Measurements from ENCODE around the gene FAM107B. TPM values are rescaled to one million over a fixed set of nuclear protein-coding genes. Genes with fewer than 3 reads are reported as not detected.

The FAM107B gene
- total RNA-seq, 1 experiment from 2014 or later = 41.6 TPM

GRCh38 chr10:14724931-14725330 lies 49.8 kb downstream of the FAM107B start:
- Histone ChIP-seq H3K9ac (ENCODE audit: low read length) (no peak overlapping the region), H3K4me1 (ENCODE audit: control insufficient read depth in 1 of 2, insufficient read depth in 2 of 2, low read length in 2 of 2) (no peaks in the 10 kb centered on the region), H3K79me2 (ENCODE audit: insufficient read depth, low read length) (no peaks in the 10 kb centered on the region), H3K4me3 (replicated peaks in 1 of 2; ENCODE audit: low read depth in 1 of 2, low read length in 2 of 2) (no peak overlapping the region), H3K9me2 (ENCODE audit: insufficient read depth) (no peaks in the 10 kb centered on the region), H3K27me3 (ENCODE audit: insufficient read depth, low read length) (peaks cover 17% of the 10 kb centered on the region; the same call in 1 of the 2 replicates), H3K36me3 (ENCODE audit: control insufficient read depth in 1 of 2, insufficient read depth in 2 of 2, low read length in 2 of 2) (no peaks in the 10 kb centered on the region), H3K9me3 (ENCODE audit: control insufficient read depth in 1 of 2, insufficient read depth in 1 of 2, low read depth in 1 of 2, low read length in 2 of 2) (peaks cover 0 to 4% of the 10 kb centered on the region in 2 experiments; a peak in 1 of 4 replicates), H3K4me2 (ENCODE audit: low read length) (no peak overlapping the region), H3K27ac (ENCODE audit: low read depth, low read length) (no peak overlapping the region), H4K20me1 (ENCODE audit: insufficient read depth) (no peaks in the 10 kb centered on the region), H2AFZ (ENCODE audit: low read depth, low read length, poor library complexity, severe bottlenecking) (no peak overlapping the region)
- ChIA-PET RAD21 (ENCODE audit: low non-redundant PET in 1 of 2, low total read pairs in 2 of 2, uncharacterized antibody in 2 of 2, unreplicated experiment in 2 of 2) (no interaction called here), POLR2A (no interaction called here), CTCF (no interaction called here)
- DNase-seq (ENCODE audit: low read depth, low spot score) = no peak
- TF ChIP-seq SIN3A (IDR thresholded peaks at IDR 0.05; ENCODE audit: low read depth) (no peak), EGR1 (IDR thresholded peaks at IDR 0.05; ENCODE audit: low read depth) (no peak), SRF (IDR thresholded peaks at IDR 0.05; ENCODE audit: low read depth) (no peak), CBX3 (IDR thresholded peaks at IDR 0.05; ENCODE audit: low read depth) (no peak), TCF7L2 (IDR thresholded peaks at IDR 0.05; ENCODE audit: borderline replicate concordance, extremely low read depth, insufficient read depth, insufficient read length) (no peak), ATF3 (IDR thresholded peaks at IDR 0.05) (no peak), POLR2AphosphoS5 (IDR thresholded peaks at IDR 0.05; ENCODE audit: low read depth, low read length) (no peak), CEBPB (IDR thresholded peaks at IDR 0.05; ENCODE audit: low read depth) (no peak), EZH2phosphoT487 (IDR thresholded peaks at IDR 0.05; ENCODE audit: borderline replicate concordance) (no peak), POLR2A (IDR thresholded peaks at IDR 0.05; ENCODE audit: borderline replicate concordance, extremely low read depth, insufficient read depth, insufficient read length) (no peak), ELF1 (IDR thresholded peaks at IDR 0.05; ENCODE audit: borderline replicate concordance, low read depth) (no peak), RAD21 (IDR thresholded peaks at IDR 0.05; ENCODE audit: low read depth) (no peak), ZFX (IDR thresholded peaks at IDR 0.05) (no peak), REST (IDR thresholded peaks at IDR 0.05; ENCODE audit: low read depth) (no peak), MAX (IDR thresholded peaks at IDR 0.05) (no peak), FOSL1 (IDR thresholded peaks at IDR 0.05; ENCODE audit: low read depth) (no peak), CTCF (IDR thresholded peaks at IDR 0.05 in 2 of 3, conservative IDR thresholded peaks at IDR 0.05 in 1 of 3; ENCODE audit: borderline replicate concordance in 1 of 3, insufficient read depth in 1 of 3, low read depth in 2 of 3, low read length in 2 of 3) (no peak), ZNF274 (IDR thresholded peaks at IDR 0.05; ENCODE audit: low read depth, low read length) (no peak), JUND (IDR thresholded peaks at IDR 0.05) (no peak), YY1 (IDR thresholded peaks at IDR 0.05; ENCODE audit: extremely low read depth, insufficient replicate concordance, low read depth, low read length) (no peak)
- no peak for ATAC-seq
- intact Hi-C loops (cut with micrococcal nuclease) = no loop called here
- BruUV-seq (replicated peaks) = no TSS peak
